Gastrocnemius medialis (tissue), 4 donors: ENCODE measurements around the gene UMODL1.

Experiments used
- POLR2A ChIP-seq, 2 donors: fragments of 450-650 bp; IDR thresholded peaks; one replicate each; pipeline ENCODE4 v1.6.1; 2017; ENCODE audit warnings: antibody characterized with exemption in 2 of 2, mild to moderate bottlenecking in 2 of 2, moderate library complexity in 2 of 2
- TF ChIP-seq, protein P1 (sequence below), 5 experiments: fragments of 450-650 bp in 3 of 5; fragments of 200-600 bp in 2 of 5; sonication (generic) in 2 of 5; IDR thresholded peaks in 4 of 5; conservative IDR thresholded peaks in 1 of 5; 1 replicate in 4 of 5; 2 replicates in 1 of 5; pipeline ENCODE4 v1.5.1; 2016 to 2019; ENCODE audit warnings: antibody characterized with exemption in 5 of 5, mild to moderate bottlenecking in 3 of 5, moderate library complexity in 3 of 5

DNA sequence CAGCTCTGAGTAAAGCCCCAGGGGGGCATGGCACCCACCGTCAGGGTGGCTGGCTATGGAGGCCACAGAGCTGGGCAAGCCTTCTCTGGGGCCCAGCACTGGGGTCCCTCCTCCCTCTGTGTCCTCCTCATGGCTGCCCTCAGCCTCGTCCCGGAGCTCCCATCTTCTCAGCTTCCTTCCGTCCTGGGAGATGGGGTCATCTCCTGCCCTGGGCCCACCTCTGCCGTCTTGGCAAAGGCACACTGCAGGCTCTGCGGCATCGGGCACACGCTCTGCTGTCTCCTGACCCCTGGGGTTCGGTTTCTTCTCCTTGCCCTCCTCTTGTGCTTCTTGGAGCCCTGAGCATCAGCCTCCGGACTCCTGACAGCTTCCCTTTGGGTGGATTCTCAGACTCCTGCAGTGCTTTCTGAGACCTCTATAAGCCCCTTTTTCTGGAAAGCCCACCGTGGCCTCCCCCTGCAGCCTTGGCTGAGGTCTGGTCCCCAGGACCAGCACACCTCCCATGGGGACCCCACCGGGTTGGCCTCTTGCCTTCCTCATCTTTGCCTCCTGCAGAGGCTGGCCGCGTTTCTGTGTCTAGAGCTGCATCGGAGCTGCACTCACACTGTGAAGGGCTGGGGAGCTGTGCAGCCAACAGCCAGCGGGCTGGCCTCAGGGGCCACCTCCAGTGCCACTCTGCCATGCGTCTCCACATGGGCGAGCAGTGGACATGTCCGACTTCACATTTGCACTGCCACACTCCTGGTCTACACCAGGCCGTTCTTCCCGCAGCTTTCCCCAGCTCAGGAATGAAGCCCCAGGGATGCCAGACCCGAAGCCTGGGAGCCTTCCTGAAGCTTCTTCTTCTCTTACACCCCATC, 11.6 kb downstream of the UMODL1 start:
- TF ChIP-seq, protein P1, sequence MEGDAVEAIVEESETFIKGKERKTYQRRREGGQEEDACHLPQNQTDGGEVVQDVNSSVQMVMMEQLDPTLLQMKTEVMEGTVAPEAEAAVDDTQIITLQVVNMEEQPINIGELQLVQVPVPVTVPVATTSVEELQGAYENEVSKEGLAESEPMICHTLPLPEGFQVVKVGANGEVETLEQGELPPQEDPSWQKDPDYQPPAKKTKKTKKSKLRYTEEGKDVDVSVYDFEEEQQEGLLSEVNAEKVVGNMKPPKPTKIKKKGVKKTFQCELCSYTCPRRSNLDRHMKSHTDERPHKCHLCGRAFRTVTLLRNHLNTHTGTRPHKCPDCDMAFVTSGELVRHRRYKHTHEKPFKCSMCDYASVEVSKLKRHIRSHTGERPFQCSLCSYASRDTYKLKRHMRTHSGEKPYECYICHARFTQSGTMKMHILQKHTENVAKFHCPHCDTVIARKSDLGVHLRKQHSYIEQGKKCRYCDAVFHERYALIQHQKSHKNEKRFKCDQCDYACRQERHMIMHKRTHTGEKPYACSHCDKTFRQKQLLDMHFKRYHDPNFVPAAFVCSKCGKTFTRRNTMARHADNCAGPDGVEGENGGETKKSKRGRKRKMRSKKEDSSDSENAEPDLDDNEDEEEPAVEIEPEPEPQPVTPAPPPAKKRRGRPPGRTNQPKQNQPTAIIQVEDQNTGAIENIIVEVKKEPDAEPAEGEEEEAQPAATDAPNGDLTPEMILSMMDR (IDR thresholded peaks at IDR 0.05 in 4 of 5, conservative IDR thresholded peaks at IDR 0.05 in 1 of 5) = no peak
- no peak for TF ChIP-seq POLR2A (IDR thresholded peaks at IDR 0.05)
